ENCODE data around the gene ANXA9.

DNA sequence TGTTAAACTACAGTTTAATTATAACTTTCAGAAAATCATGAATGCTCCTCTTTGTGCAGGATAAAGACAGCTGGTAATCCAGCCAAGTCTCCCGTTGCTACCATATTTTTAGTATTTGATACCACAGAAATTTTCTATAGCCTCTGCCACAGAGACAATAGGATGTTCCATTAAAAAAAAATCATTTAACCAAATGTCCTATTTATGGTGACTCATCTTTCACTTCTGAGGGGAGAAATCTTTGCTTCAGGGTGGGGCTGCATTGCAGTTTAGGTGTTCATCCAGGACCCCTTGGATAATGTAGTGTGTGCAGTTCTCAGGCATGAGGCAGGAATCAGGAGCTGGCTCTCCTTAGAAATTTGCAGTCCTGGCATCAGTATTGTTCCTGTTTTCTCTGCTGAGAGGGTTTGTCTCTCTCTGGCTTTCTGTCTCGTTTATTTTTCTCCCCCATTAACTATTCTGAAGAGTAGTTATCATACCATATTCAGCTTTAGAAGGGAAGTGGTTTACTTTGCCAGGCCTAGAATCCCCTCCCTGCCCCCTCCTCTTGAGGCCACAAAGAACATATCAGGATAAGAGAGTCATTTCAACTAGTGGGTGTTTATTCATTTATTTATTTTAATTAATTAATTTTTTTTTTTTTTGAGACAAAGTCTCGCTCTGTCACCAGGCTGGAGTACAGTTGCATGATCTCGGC, 29.2 kb downstream of the ANXA9 start:
- TF ChIP-seq, protein P1, sequence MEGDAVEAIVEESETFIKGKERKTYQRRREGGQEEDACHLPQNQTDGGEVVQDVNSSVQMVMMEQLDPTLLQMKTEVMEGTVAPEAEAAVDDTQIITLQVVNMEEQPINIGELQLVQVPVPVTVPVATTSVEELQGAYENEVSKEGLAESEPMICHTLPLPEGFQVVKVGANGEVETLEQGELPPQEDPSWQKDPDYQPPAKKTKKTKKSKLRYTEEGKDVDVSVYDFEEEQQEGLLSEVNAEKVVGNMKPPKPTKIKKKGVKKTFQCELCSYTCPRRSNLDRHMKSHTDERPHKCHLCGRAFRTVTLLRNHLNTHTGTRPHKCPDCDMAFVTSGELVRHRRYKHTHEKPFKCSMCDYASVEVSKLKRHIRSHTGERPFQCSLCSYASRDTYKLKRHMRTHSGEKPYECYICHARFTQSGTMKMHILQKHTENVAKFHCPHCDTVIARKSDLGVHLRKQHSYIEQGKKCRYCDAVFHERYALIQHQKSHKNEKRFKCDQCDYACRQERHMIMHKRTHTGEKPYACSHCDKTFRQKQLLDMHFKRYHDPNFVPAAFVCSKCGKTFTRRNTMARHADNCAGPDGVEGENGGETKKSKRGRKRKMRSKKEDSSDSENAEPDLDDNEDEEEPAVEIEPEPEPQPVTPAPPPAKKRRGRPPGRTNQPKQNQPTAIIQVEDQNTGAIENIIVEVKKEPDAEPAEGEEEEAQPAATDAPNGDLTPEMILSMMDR (IDR thresholded peaks at IDR 0.05), result no peak
- no peak for TF ChIP-seq EZH2 (IDR thresholded peaks at IDR 0.05; ENCODE audit: borderline replicate concordance, insufficient read depth, low read depth, low read length, poor library complexity, severe bottlenecking)

Data from B cell (primary cell).